GM18507 (cell line): ENCODE data around the gene WASF2.

Experiments
- DNase-seq: peaks from one replicate; pipeline ENCODE4 v3.0.0; 2011; ENCODE audit warnings: low read depth; ENCODE audit not compliant: insufficient read length; ENCODE audit errors: extremely low spot score
- FAIRE-seq: peaks from 2 replicates; lab custom pipeline; 2011; peaks lifted over from hg19 to GRCh38; lab: Jason Lieb, UNC

Gene WASF2

DNA sequence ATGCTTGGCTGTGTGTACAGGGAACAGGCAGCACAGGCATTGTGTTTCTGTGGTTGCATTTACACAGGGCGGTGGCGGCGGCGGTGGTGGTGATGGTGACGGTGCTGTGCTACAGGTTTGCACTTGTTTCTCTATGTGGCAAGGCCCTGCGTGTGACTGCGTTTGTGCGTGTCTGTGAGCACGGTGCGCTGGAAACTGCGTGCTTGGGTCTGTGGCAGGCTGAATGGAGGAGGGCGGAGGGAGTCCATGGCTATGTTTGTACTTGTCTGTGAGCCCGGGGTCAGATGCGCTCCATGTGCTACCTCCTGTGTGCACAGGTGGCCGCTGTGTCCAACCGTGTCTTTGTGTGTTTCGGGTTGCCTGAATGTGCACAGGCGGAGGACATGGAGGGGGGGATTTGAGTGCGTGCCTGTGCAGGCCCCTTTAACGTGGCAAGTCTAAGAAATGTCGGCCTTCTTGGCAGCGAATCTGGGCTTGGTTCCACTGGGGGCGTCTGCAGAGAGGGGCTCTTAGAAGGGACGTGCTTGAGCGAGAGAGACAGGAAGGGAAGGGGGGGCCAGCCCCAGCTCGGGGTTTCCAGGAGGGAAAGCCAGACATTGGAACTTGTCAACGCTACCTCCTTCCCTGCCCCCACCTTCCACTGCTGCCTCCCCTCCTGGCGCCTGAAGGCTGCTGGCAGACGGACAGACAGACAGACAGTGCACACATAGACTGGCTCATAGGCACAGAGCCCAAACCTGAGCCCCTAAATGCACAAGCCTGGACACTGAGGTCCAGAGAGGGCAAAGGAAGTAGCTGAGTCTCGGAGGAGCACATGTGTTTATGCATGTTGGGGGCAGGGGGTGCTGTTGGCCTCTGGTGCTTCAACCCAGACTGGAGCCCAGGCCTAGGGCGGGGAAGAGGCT is 32.7 kb upstream of the WASF2 start:
- DNase-seq, result no peak
- FAIRE-seq, result no peak

GRCh38 chr1:27521861-27522431 is 32.0 kb upstream of the WASF2 start:
- DNase-seq, result no peak
- FAIRE-seq, result no peak

- DNase-seq, result no peak
- no peak for FAIRE-seq
Observed at GRCh38 chr1:27521336-27521831, 31.4 kb upstream of the WASF2 start.

DNA sequence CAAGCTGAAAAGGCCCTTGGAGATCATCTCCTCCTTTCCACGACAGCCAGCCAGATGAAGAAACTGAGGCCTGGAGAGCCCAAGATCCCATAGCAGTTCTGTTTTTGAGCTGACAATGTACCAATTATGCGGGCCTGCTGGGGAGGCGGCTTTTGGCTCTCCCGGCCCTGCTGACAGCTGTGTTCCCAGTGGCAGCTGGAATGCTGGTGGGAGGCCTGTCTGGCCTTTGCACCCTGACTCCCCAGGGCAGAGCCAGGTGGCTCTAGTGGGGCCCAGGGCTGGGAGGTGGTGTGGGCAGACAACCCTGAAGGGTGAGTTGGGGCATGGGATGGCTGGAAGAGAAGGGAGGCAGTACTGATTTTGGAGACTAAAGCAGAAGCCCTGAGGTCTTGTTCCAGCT is 30.7 kb upstream of the WASF2 start:
- DNase-seq (no peak), FAIRE-seq (no peak)

- DNase-seq, result no peak
- FAIRE-seq, result no peak
Observed at GRCh38 chr1:27519331-27520258, 29.6 kb upstream of the WASF2 start.

DNA sequence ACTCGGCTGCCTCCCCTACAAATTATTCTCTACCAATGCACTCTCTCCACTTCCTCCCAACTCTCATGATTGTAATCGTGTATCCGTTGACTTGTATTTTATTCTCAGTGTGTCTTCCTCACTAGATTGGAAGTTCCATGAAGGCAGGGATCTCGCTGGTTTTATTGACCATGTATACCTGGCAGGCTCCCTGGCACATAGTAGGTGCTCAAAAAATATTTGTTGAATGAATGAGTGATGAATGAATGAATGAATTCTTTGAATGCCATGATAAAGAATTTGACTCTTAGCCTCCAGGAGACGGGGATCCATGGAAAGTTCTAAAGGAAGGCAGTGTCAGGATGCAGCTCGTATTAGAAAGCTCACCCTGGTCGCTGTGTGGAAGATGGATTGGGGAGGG is 28.8 kb upstream of the WASF2 start:
- DNase-seq (no peak), FAIRE-seq (no peak)

DNA sequence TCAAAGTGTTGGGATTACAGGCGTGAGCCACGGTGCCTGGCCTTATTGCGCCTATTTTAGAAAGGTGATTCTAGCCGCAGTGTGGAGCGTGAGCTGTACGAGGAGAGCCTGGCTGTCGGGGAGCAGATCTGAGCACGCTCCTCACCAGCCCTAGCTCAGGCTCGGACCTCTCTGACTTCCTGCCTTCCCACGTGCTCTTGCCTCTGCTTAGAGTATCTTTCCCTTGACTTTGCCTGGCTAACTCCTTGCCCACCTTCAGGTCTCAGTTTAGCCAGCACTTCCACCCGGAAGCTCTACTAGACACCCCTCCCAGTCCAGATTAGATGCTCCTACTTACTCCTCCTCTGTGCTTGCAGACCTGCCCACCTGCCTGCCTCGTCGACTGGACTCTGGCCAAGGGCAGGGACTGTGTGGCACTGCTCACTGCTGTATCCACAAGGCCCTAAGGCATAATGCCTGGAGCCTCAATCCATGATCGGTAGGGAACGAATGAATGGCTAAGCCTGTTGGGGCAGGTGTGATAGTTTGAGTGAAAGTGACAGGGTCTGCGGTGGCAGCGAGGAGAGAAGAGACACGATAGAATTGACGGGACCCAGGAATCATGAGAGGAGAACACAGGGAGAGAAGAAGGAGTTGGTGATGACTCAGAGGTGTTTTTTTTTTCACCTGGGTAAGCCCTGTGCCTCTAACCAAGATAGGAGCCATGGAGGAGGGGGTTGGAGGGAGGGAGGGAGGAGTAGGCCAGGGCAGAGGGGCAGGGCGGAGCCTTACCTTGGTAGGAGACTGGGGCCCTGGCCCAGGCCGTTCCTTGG is 28.1 kb upstream of the WASF2 start:
- FAIRE-seq (no peak), DNase-seq (no peak)

DNA sequence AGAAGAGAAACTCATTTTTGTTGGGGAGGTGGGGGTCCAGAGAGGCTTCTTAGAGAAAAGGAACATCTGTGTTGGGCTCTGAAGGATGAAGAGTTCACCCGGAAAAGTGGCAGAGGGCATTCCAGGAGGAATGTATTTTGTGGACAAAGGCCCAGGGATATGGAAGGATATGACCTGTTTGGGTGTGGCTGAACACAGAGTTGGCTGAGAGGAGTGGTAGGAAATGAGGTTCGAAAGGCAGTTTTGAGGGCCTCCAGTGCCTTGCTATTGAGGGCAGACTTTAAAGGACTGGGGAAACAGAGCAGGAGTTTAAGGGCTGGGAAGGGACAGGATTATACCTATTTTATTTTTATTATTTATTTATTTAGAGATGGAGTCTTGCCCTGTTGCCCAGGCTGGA is 27.3 kb upstream of the WASF2 start:
- FAIRE-seq (no peak), DNase-seq (no peak)

DNA sequence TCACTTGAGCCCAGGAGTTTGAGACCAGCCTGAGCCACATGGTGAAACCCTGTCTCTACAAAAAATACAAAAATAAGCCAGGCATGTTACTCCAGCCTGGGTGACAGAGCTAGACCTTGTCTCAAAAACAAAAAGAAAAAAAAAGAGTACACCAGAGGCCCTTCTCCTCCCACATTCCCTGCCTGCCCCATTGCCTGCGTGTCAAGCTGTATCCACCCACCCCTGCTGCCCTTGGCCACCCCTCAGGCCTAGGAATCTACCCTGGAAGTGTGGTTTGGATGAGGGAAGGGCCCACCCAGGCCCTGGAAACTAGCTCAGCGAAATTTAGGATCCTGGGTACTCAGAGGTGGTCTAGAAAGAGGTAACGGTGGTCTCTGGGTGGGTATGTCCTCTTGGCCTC is 25.7 kb upstream of the WASF2 start:
- DNase-seq (no peak), FAIRE-seq (no peak)

DNA sequence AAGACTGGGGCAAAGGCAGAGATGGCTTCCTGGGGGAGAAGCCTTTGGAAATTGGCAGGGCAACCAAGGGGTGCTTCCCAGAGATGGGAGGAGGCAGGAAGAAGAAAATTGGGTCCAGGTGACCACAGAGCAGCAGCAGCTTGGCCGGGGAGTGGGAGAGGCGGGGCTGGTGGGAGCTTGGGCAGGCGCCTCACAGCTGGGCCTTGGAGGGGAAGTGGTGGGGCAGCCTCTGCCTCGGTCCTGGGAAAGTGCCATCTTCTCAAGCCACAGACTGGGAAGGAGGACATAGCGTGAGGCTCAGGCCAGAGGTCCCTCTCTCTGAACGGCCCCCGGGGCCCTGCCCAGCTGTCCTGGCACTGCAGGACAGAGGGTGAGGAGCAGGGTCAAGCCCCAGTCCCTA is 24.0 kb upstream of the WASF2 start:
- no peak for FAIRE-seq
- no peak for DNase-seq

DNA sequence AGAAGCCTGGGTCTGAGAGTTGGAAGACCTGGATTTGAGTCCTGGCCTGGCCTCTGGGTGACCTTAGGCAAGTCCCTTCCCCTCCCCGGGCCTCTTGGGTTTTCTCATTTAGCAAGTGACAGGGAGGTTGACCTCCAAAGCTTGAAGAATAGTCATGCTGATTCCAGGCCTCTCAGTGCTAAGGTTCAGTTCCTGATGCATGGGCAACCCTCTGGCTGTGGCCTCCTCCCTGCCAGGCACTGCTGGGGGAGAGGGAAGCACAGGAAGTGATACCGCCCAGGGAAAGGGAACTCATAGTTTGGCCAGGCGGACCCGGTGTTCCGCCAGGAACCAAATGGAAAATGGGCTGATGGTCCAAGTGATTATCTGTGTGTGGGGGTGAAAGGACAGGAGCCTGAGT is 23.6 kb upstream of the WASF2 start:
- no peak for FAIRE-seq
- no peak for DNase-seq

- DNase-seq, result no peak
- no peak for FAIRE-seq
Observed at GRCh38 chr1:27509127-27510080, 19.4 kb upstream of the WASF2 start.

DNA sequence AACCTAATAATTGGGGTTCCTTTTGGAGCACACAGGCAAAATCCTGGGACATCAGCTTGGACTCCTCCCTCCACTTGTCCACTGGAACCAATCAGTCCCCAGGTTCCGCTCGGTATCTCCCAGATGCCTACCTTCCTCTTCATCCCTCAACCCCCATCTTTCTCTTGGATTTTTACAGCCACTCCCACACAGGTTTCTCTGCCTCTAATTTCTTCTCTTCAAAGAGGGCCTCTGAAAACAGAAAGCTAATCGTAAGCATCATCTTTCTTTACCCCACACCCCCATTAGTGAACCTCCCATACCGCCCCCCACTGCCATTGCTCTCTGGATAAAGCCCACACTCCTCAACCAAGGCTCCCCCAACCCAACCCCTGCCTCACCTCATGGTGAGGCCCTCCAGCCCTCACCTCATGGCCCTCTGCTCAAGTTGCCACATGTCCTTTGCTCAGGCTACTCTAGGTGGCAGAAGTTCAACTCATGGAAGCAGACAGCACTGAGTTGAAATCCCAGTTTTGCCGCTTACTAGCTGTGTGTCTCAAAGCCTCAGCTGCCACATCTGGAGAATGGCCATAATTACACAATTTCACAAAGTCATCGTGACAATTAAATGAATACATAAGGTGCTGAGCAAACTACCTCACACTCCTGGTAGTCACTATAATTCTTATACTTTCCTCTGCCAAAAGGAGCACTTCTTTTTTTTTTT is 18.1 kb upstream of the WASF2 start:
- FAIRE-seq (no peak), DNase-seq (no peak)

DNA sequence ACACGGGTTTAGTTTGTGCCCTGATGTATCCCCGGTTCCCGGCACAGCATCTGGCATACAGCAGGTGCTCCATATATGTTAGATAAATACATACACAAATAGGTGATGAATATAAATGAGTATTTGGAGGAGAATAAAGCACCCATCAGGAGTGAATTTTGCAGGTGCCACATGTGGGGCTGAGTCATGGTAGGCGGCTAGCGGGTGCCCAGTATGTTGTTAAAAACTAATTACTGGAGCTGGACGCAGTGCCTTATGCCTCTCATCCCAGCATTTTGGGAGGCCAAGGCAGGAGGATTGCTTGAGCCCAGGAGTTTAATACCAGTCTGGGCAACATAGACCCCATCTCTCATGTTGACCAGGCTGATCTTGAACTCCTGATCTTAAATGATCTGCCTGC is 16.7 kb upstream of the WASF2 start:
- FAIRE-seq (no peak), DNase-seq (no peak)

- FAIRE-seq (no peak), DNase-seq (no peak)
Observed at GRCh38 chr1:27505420-27505680, 15.4 kb upstream of the WASF2 start.

DNA sequence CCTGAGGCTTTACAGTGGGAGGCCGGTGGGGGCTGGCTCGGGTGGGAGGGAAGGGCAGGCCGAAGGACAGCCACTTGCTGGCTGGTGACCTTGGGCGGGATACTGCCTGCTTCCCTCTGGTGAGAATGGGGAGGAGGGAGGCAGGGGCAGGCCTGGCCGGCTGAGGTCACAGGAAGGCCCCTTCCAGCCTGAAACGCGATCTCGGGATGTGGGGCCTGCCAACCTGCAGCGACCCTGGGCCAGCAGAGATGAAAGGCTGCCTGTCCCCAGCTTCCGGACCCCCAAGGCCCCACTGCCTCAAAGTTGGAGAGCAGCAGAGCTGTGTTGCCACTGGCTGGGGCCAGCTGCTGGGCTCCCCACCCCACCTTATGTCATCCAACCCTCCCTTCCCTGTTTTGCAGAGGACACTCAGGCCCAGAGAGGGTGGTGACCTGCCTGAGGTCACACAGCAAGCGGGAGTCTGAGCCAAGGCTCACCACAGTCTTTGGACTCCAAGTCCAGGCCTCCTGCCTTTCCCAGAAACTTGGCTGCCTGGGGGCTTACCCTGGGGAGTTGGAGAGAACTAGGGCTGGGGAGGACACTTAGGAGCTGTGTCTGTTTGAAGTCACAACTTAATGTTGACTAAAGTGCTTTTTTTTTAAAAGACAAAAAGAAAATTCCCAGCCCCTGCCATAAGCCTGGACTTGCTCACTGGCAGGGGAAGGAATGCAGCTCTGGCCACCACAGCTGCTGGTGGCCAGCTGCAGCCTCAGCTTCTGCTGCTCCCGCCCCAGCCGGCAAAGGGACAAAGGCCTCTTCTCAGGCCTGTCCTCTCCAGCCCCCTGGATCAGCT is 14.8 kb upstream of the WASF2 start:
- no peak for DNase-seq
- FAIRE-seq, result no peak
